ENCODE results near the gene DENND1A. TPM values are rescaled to one million over a fixed set of nuclear protein-coding genes. Genes with fewer than 3 reads are reported as not detected.

The DENND1A gene
- total RNA-seq, 1 donor from 2014 or later: 18.5 TPM

DNA sequence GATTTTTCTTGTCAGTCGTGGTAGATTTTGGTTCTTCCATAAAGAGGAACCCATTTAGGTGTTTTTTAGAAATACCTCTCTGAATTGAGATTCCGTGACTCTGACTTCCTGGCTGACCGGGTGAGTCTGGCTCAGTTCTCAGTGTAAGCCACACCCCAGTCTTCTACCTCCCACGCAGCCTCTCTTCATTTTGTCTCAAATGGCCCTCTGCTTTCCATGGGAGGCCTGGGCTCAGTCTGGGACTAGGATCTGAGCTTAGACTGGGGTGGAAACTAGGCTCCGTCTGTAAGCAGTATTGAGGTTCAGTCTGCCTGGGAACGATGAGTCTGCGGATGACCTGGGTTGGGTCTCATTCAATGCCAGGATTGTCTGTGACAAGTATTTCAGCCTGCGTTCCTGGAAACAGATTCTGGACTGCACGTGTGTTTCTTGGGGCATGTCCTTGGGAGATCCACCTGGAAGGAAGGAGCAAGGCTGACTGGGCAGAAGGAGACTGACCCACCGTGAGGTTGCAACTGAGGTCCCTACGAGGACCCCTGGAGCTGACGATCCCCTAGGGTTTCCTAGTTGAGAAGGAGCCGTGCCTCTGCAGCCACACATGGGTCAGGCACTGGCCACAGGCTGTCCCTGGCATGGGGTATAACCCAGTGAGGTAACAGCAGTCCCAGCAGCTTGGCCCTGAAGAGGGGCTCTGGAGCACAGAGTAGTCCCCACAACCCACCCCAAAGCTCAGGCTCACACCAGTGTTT lies 586.3 kb downstream of the DENND1A start:
- Mint-ChIP-seq H3K27me3 (ENCODE audit: insufficient read depth) (no peaks in the 10 kb centered on the region), H3K36me3 (ENCODE audit: low read depth) (no peaks in the 10 kb centered on the region), H3K4me3 (no peak overlapping the region), H3K9me3 (no peaks in the 10 kb centered on the region), H3K27ac (no peak overlapping the region), H3K4me1 (ENCODE audit: low read depth) (peaks cover 36% of the 10 kb centered on the region)
- no peak for DNase-seq (ENCODE audit: low spot score)
- intact Hi-C loops (cut with micrococcal nuclease): no loop called here

DNA sequence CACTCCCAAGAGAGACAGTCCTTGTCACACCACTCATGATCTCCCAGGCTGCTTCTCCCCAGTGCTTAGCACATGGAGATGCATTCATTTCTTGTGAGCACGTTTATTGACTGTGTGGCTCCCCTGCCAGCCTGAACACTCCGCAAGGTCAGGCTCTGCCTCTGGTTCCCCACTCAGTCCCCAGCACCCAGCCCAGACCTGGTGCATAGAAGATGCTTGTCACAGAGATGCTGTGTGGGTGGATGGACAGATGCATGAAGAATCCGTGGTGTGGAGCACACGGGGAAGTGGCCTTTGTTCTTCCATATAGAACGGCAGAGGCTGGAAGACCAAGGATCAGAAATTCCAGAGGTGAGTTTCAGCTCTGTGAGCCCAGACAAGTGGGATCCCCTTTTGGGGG lies 587.7 kb downstream of the DENND1A start:
- DNase-seq (ENCODE audit: low spot score): no peak
- H3K4me3 Mint-ChIP-seq: no peak overlapping the region
- no peaks in the 10 kb centered on the region for H3K27me3 Mint-ChIP-seq (ENCODE audit: insufficient read depth)
- H3K9me3 Mint-ChIP-seq: no peaks in the 10 kb centered on the region
- intact Hi-C loops (cut with micrococcal nuclease): no loop called here
- peaks cover 40% of the 10 kb centered on the region for H3K4me1 Mint-ChIP-seq (ENCODE audit: low read depth)
- no peaks in the 10 kb centered on the region for H3K36me3 Mint-ChIP-seq (ENCODE audit: low read depth)
- peak overlapping the region; percentile 25 for H3K27ac Mint-ChIP-seq

DNA sequence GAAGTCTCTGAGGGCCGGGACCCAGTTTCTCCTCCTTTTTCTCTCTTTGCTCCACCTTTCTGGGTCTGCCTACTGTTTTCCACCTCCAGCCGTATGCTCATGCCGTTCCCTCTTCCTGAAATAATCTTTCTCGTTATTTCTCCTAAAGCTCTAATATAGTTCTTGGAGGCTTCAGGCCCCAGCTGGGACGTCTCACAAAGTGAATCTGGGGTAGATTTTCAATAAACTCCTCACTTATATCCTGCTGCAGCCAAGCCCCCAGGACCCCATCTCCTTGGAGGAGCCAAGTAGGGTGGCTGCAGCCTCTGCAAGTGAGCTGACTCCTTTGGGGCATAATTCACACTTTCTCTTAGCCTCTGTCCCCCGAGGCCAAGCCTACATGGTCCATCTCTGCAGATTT lies 588.1 kb downstream of the DENND1A start:
- Mint-ChIP-seq H3K9me3 (no peaks in the 10 kb centered on the region), H3K36me3 (ENCODE audit: low read depth) (no peaks in the 10 kb centered on the region), H3K27me3 (ENCODE audit: insufficient read depth) (no peaks in the 10 kb centered on the region), H3K4me3 (no peak overlapping the region), H3K27ac (peak overlapping the region; percentile 49), H3K4me1 (ENCODE audit: low read depth) (peaks cover 40% of the 10 kb centered on the region)
- intact Hi-C loops (cut with micrococcal nuclease): no loop called here
- DNase-seq (ENCODE audit: low spot score): no peak

DNA sequence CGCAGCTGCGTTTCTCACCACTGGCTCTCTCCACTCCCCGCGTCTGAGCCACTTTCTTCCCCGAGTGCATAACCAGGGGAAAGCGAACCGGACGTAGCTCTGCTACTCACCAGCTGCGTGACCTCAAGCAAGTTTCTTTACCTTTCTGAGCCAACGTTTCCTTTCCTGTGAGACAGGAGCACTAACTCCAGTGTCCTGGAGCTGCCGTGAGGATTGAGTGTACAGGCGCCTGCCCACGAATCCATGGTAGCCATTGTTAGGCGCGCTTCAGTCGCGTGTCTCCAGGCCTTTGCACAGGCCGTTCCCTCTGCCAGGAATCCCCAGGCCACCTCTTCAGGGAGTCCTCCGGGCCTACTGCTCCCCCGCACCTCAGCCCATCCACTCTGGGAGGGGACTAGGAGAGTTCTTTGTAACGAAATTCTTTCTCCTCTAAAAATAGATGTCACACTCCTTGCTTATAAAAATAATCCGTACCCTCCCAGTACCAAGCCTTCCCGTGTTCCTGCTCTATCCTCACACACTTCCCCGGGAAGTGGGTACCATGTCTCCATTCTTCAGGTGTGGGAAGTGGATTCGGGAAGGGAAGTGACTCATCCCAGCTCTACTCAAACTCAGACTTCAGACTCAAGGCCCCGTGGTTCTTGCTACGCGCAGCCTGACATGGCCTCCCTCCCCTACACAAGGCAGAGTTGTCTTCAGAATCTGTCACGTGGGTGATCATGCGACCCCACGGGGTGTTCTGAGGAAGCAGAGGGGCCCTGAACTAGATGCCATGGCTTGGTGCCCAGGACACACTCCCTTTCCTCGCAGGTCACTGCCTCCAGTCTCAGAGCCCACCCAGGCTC lies 590.0 kb downstream of the DENND1A start:
- H3K4me1 Mint-ChIP-seq (ENCODE audit: low read depth): peaks cover 40% of the 10 kb centered on the region
- no peaks in the 10 kb centered on the region for H3K27me3 Mint-ChIP-seq (ENCODE audit: insufficient read depth)
- peak overlapping the region; percentile 93 for H3K27ac Mint-ChIP-seq
- H3K9me3 Mint-ChIP-seq: no peaks in the 10 kb centered on the region
- intact Hi-C loops (cut with micrococcal nuclease): loop anchor here (1.0 to 10.0 kb wide), 10 partner anchors 17 to 1248 kb away; partner anchors contain the start of genes PDCL, RC3H2, STRBP and TTLL11
- DNase-seq (ENCODE audit: low spot score): peak; percentile 47
- H3K4me3 Mint-ChIP-seq: peak overlapping the region; percentile 83
- H3K36me3 Mint-ChIP-seq (ENCODE audit: low read depth): no peaks in the 10 kb centered on the region

DNA sequence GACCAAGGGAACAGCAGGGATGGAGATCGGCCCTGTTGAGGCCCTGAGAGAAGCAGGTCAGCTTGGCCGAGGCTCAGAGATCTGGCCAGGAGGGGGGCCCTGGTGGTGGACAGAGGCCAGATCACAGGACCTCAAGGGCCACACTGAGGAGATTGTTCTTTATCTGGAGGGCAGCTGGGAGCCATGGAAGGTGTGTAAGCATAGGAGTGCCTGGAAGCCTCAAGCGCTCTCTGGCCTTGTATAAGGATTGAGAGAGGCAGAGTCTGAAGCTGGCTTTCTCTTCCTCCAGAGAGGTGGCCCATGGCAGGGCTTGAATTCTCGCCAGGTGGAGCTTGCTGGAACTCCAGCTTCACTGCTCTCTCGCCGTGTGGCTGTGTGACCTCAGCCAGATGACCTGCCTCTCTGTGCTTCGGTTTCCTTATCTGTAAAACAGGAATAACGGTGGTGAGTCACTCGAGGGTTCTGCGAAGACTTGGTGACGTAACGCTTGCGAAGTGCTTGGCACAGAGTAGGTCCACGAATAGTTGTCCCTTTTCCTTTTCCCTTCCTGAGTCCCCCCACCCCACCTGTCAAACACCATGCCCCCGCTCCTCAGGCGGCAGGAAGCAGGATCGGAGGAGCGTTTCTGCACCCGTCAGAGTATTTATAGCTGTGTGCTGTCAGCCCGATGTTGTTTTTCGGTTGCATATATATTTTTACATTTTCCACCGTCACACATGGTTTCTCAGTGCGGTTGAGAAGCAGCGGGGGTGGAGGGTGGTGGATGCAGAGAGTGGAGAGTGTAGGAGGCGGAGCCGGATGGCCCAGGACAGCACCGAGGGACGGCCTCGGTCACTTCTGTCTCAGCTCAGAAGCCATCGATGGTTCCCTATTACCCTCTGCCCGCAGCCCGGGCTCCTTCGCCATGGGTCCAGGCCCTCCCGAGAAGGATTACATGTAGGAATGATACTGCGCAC lies 590.9 kb downstream of the DENND1A start:
- H3K27ac Mint-ChIP-seq: peak overlapping the region; percentile 93
- DNase-seq (ENCODE audit: low spot score): peak; percentile 62
- intact Hi-C loops (cut with micrococcal nuclease): loop anchor here (1.0 to 10.0 kb wide), 10 partner anchors 16 to 1247 kb away; partner anchors contain the start of genes PDCL, RC3H2, STRBP and TTLL11
- H3K4me3 Mint-ChIP-seq: peak overlapping the region; percentile 83
- H3K4me1 Mint-ChIP-seq (ENCODE audit: low read depth): peaks cover 40% of the 10 kb centered on the region
- no peaks in the 10 kb centered on the region for H3K27me3 Mint-ChIP-seq (ENCODE audit: insufficient read depth)
- H3K36me3 Mint-ChIP-seq (ENCODE audit: low read depth): no peaks in the 10 kb centered on the region
- no peaks in the 10 kb centered on the region for H3K9me3 Mint-ChIP-seq

DNA sequence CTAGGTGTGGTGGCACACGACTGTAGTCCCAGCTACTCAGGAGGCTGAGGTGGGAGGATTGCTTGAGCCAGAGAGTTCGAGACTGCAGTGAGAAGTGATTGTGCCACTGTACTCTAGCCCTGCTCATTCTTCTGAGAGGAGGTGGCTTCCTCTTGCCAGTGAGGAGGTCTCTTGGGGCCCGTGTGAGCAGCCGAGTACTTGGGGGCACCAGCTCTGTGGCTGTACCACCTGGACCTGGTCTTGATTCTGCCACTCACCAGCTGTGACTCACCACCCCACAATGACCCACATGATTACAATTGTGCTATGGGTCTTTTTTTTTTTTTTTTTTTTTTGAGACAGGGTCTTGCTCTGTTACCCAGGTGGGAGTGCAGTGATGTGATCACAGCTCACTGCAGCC lies 592.0 kb downstream of the DENND1A start:
- no peak overlapping the region for H3K4me3 Mint-ChIP-seq
- no peaks in the 10 kb centered on the region for H3K36me3 Mint-ChIP-seq (ENCODE audit: low read depth)
- no peaks in the 10 kb centered on the region for H3K9me3 Mint-ChIP-seq
- intact Hi-C loops (cut with micrococcal nuclease): loop anchor here (5.0 to 10.0 kb wide), 3 partner anchors 511 to 1246 kb away; partner anchors contain the start of genes PDCL and TTLL11
- no peak for DNase-seq (ENCODE audit: low spot score)
- H3K27me3 Mint-ChIP-seq (ENCODE audit: insufficient read depth): no peaks in the 10 kb centered on the region
- peaks cover 46% of the 10 kb centered on the region for H3K4me1 Mint-ChIP-seq (ENCODE audit: low read depth)
- H3K27ac Mint-ChIP-seq: no peak overlapping the region

DNA sequence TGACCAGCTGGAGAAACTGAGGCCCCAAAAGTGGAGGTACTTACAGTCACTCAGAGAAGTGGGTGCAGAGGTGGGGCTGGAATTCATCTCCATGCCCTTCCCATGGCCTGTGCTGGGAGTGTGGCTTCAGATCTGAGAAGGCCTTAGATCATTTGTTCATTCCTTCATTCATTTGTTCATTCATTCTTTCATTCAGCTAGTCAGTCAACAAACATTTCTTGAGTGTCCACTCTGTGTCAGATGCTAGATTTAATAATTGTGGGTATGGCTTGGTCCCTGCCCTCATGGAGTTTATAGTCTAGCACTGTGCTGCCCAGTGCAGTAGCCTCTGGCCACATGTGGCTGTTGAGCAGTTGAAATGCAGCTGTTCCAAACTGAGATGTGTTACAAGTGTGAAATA lies 593.0 kb downstream of the DENND1A start:
- Mint-ChIP-seq H3K4me1 (ENCODE audit: low read depth) (peaks cover 45% of the 10 kb centered on the region), H3K36me3 (ENCODE audit: low read depth) (no peaks in the 10 kb centered on the region), H3K27me3 (ENCODE audit: insufficient read depth) (no peaks in the 10 kb centered on the region), H3K4me3 (no peak overlapping the region), H3K9me3 (no peaks in the 10 kb centered on the region), H3K27ac (no peak overlapping the region)
- DNase-seq (ENCODE audit: low spot score): no peak
- intact Hi-C loops (cut with micrococcal nuclease): loop anchor here (5.0 to 10.0 kb wide), 3 partner anchors 510 to 1245 kb away; partner anchors contain the start of genes PDCL and TTLL11

DNA sequence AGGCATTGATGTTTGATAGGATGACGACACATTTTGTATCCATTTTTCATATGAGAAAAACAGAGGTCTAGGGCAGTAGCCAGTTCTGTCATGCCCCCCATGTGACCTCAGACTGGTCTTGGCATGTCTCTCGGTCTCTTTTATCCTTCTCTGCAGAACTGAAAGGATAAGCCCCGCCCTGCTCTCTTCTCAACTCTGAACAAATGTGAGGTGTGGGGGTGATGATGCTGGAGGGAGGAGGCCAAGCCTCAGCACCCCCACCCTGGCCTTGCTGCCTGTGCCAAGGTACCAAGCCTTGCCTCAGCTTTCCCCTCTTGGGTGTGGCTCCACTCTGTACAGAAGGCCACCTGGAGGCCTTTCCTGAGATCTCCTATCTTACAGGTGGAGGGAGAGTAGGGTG lies 593.5 kb downstream of the DENND1A start:
- Mint-ChIP-seq H3K9me3 (no peaks in the 10 kb centered on the region), H3K27ac (no peak overlapping the region), H3K4me3 (no peak overlapping the region), H3K36me3 (ENCODE audit: low read depth) (no peaks in the 10 kb centered on the region), H3K27me3 (ENCODE audit: insufficient read depth) (no peaks in the 10 kb centered on the region), H3K4me1 (ENCODE audit: low read depth) (peaks cover 41% of the 10 kb centered on the region)
- DNase-seq (ENCODE audit: low spot score): no peak
- intact Hi-C loops (cut with micrococcal nuclease): loop anchor here (5.0 to 10.0 kb wide), 3 partner anchors 509 to 1244 kb away; partner anchors contain the start of genes PDCL and TTLL11

DNA sequence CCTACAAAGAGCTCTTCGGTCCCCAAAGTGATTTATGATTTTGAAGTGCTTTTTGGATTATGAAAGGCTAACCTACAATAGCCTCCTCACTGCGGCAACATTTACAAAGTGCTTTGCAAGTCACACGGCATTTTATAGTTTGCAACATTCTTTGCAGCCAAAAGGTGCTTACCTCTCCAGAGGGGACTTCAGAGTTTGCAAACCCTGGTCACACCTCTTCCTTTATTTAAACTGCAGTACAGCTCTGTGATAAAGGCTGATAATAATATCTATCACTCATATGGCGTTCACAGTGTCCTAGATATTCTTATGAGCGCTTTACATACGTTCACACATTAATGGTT lies 594.0 kb downstream of the DENND1A start:
- Mint-ChIP-seq H3K36me3 (ENCODE audit: low read depth) (no peaks in the 10 kb centered on the region), H3K4me3 (no peak overlapping the region), H3K27ac (no peak overlapping the region), H3K4me1 (ENCODE audit: low read depth) (peaks cover 36% of the 10 kb centered on the region), H3K27me3 (ENCODE audit: insufficient read depth) (no peaks in the 10 kb centered on the region), H3K9me3 (no peaks in the 10 kb centered on the region)
- DNase-seq (ENCODE audit: low spot score): no peak
- intact Hi-C loops (cut with micrococcal nuclease): loop anchor here (5.0 to 10.0 kb wide), 3 partner anchors 509 to 1244 kb away; partner anchors contain the start of genes PDCL and TTLL11

DNA sequence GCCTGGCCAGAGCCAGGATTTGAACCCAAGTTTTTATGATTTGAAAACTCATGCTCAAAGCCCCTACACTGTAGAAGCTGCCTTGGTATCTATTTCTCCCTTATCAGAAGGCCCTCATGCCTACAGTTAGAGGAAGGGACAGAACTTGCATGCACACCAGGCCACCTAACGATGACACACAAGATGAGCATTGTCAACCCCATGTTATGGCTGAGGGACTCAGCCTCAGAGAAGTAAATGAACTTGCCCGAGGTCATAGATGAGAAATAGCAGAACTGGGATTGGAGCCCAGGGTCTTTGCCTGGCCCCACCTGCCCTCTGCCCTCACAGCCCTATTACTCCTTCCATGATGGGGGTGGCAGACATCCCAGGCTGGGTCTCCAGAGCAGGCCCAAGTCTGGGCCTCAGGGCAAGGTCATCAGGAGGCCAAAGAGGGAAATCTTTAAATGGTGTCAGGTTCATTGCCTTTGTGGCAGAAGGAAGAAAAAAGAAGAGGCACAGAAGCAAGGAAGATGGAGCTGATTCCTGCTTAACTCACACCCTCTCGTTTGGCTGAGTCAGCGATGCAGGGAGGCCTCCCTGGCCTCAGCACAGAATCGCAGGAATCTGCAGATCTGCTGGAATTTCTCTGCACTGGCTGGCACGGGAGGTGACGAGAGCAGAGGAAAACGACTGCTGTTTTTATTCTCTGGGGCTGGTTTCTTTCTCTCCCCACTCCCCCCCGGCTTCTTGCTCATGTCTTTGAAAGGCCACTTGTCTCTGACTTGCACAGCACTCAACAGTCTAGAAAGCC lies 594.5 kb downstream of the DENND1A start:
- Mint-ChIP-seq H3K27ac (no peak overlapping the region), H3K9me3 (no peaks in the 10 kb centered on the region), H3K36me3 (ENCODE audit: low read depth) (no peaks in the 10 kb centered on the region), H3K27me3 (ENCODE audit: insufficient read depth) (no peaks in the 10 kb centered on the region), H3K4me1 (ENCODE audit: low read depth) (peaks cover 31% of the 10 kb centered on the region), H3K4me3 (no peak overlapping the region)
- no peak for DNase-seq (ENCODE audit: low spot score)
- intact Hi-C loops (cut with micrococcal nuclease): loop anchor here (5.0 to 10.0 kb wide), 3 partner anchors 508 to 1243 kb away; partner anchors contain the start of genes PDCL and TTLL11

DNA sequence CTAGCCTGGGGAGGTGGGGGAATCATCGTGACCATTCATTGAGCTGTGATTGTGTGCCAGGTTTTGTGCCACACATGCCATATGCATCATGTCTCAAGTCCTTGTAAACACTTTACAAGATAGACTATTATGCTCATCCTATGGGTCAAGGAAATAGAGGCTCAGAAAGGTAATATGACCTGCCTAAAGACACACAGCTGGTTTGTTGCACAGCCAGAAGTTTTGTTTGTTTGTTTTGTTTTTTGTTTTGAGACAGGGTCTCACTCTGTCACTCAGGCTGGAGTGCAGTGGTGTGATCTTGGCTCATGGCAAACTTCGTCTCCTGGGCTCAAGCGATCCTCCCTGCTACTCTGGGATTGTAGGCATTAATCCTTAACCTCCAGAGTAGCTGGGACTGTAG lies 595.3 kb downstream of the DENND1A start:
- Mint-ChIP-seq H3K36me3 (ENCODE audit: low read depth) (no peaks in the 10 kb centered on the region), H3K9me3 (no peaks in the 10 kb centered on the region), H3K4me1 (ENCODE audit: low read depth) (peaks cover 23% of the 10 kb centered on the region), H3K4me3 (no peak overlapping the region), H3K27ac (no peak overlapping the region), H3K27me3 (ENCODE audit: insufficient read depth) (no peaks in the 10 kb centered on the region)
- DNase-seq (ENCODE audit: low spot score): no peak
- intact Hi-C loops (cut with micrococcal nuclease): loop anchor here (5.0 to 10.0 kb wide), 3 partner anchors 507 to 1242 kb away; partner anchors contain the start of genes PDCL and TTLL11

Measured in activated T-helper 1 cell treated with anti-CD3 and anti-CD28 coated beads, Interleukin-12 subunit alpha, Interleukin-12 subunit beta, Interleukin-2, Interleukin-4 antibody, amounts not matched to agents 30 ng/mL and 10 ng/mL and 1 ng/mL, durations not matched to agents 14 hours and 24 hours and 36 hours (primary cell).